Neuronal stem cell (in vitro differentiated cells): Measurements from ENCODE around the gene EED.
"Not testable (repeated sequence)": the region's sequence is repeated elsewhere in the genome, so short reads cannot be mapped to it uniquely, and the experiment has no call there.

ENCODE experiments used
- DNase-seq: peaks from one replicate; pipeline ENCODE4 v3.0.0-alpha.2; 2013; ENCODE audit warnings: low spot score
- H2AFZ ChIP-seq: one replicate; pipeline ENCODE4 v1.6.1; 2013; ENCODE audit warnings: mild to moderate bottlenecking, low read length, inconsistent platforms
- H2AK5ac ChIP-seq: 2 replicates; pipeline ENCODE4 v1.6.1; 2013; ENCODE audit warnings: low read depth, mild to moderate bottlenecking, inconsistent platforms, low read length, moderate library complexity, mixed read lengths
- H2BK120ac ChIP-seq: 2 replicates; pipeline ENCODE4 v1.6.1; 2013; ENCODE audit warnings: low read depth, mild to moderate bottlenecking, inconsistent platforms, low read length, moderate library complexity, mixed read lengths
- H2BK12ac ChIP-seq: one replicate; pipeline ENCODE4 v1.6.1; 2013; ENCODE audit warnings: low read length, inconsistent platforms
- H2BK15ac ChIP-seq: 2 replicates; pipeline ENCODE4 v1.6.1; 2013; ENCODE audit warnings: mild to moderate bottlenecking, low read length, inconsistent platforms, mixed read lengths
- H2BK5ac ChIP-seq: one replicate; pipeline ENCODE4 v1.6.1; 2013; ENCODE audit warnings: inconsistent platforms, mild to moderate bottlenecking, low read length, moderate library complexity
- H3K14ac ChIP-seq: one replicate; pipeline ENCODE4 v1.6.1; 2013; ENCODE audit warnings: low read length, inconsistent platforms
- H3K18ac ChIP-seq: 2 replicates; pipeline ENCODE4 v1.6.1; 2013; ENCODE audit warnings: low read length, inconsistent platforms
- H3K23ac ChIP-seq: 2 replicates; pipeline ENCODE4 v1.6.1; 2013; ENCODE audit warnings: low read depth, mild to moderate bottlenecking, mixed read lengths, low read length, inconsistent platforms; ENCODE audit not compliant: poor library complexity
- H3K27ac ChIP-seq: replicated peaks from 3 replicates; pipeline ENCODE4 v1.5.1; 2013; ENCODE audit warnings: low read length, inconsistent platforms
- H3K27me3 ChIP-seq, 3 experiments: 2 replicates each; pipeline ENCODE4 v1.6.1; 2013; ENCODE audit warnings: low read length in 3 of 3, mild to moderate bottlenecking in 2 of 3, inconsistent platforms in 1 of 3, low read depth in 1 of 3, mixed read lengths in 1 of 3, moderate library complexity in 1 of 3; ENCODE audit not compliant: control insufficient read depth in 3 of 3, insufficient read depth in 3 of 3
- H3K36me3 ChIP-seq, 2 donors: replicated peaks in 1 of 2; 2 replicates each; pipeline ENCODE4 v1.6.1; 2013; ENCODE audit warnings: low read length in 2 of 2; ENCODE audit not compliant: control insufficient read depth in 2 of 2, insufficient read depth in 2 of 2
- H3K4ac ChIP-seq: 2 replicates; pipeline ENCODE4 v1.6.1; 2013; ENCODE audit warnings: inconsistent platforms, mild to moderate bottlenecking, low read length, moderate library complexity
- H3K4me1 ChIP-seq, 2 donors: 1 replicate in 1 of 2; 2 replicates in 1 of 2; pipeline ENCODE4 v1.6.1; 2013; ENCODE audit warnings: low read length in 2 of 2, low read depth in 1 of 2; ENCODE audit not compliant: control insufficient read depth in 2 of 2, insufficient read depth in 1 of 2
- H3K4me2 ChIP-seq: one replicate; pipeline ENCODE4 v1.6.1; 2013; ENCODE audit warnings: mild to moderate bottlenecking, low read length, inconsistent platforms; ENCODE audit not compliant: insufficient read depth, poor library complexity, severe bottlenecking
- H3K4me3 ChIP-seq, 2 donors: 2 replicates each; pipeline ENCODE4 v1.5.1; 2013; ENCODE audit warnings: low read length in 2 of 2, mild to moderate bottlenecking in 2 of 2, inconsistent platforms in 1 of 2, moderate library complexity in 1 of 2
- H3K79me1 ChIP-seq: one replicate; pipeline ENCODE4 v1.6.1; 2013; ENCODE audit warnings: low read depth, mild to moderate bottlenecking, inconsistent platforms, low read length, moderate library complexity
- H3K9ac ChIP-seq: one replicate; pipeline ENCODE4 v1.6.1; 2013; ENCODE audit warnings: mild to moderate bottlenecking, low read depth, low read length, inconsistent platforms; ENCODE audit not compliant: poor library complexity
- H3K9me3 ChIP-seq, 2 donors: replicated peaks in 1 of 2; 2 replicates each; pipeline versions ENCODE3 to v1.6.1; 2013; ENCODE audit warnings: low read length in 2 of 2, mild to moderate bottlenecking in 2 of 2, inconsistent platforms in 1 of 2, low read depth in 1 of 2, mixed read lengths in 1 of 2, moderate library complexity in 1 of 2; ENCODE audit not compliant: control insufficient read depth in 2 of 2, insufficient read depth in 1 of 2
- H4K8ac ChIP-seq: one replicate; pipeline ENCODE4 v1.6.1; 2013; ENCODE audit warnings: low read depth, mild to moderate bottlenecking, inconsistent platforms, low read length, moderate library complexity
- H4K91ac ChIP-seq: one replicate; pipeline ENCODE4 v1.6.1; 2013; ENCODE audit warnings: low read length, low read depth, mild to moderate bottlenecking, inconsistent platforms; ENCODE audit not compliant: poor library complexity
- WGBS, 2 donors: extraction: QIAGEN DNeasy Blood & Tissue Kit; methylation state at CpG; one replicate each; pipeline ENCODE4 v1.1.7; 2013; ENCODE audit warnings: missing lambda C conversion rate in 2 of 2, mixed read lengths in 1 of 2; ENCODE audit not compliant: insufficient read length in 2 of 2, insufficient replicate concordance in 1 of 2; ENCODE audit errors: extremely low coverage in 2 of 2; 5-methylcytosine and 5-hydroxymethylcytosine counted together

Gene EED

DNA sequence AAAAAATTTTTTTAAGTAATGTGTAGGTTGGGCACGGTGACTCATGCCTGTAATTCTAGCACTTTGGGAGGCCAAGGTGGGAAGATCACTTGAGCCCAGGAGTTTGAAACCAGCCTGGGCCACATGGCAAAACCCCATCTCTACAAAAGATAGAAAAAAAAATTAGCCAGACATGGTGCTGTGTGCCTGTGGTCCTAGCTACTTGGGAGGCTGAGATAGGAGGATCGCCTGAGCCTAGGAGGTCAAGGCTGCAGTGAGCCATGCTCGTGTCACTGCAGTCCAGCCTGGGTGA, 15.6 kb upstream of the EED start:
- not testable (repeated sequence) for H2BK15ac ChIP-seq, H3K4me1 ChIP-seq, DNase-seq, H3K9ac ChIP-seq, H2AFZ ChIP-seq, H2BK12ac ChIP-seq, H3K14ac ChIP-seq, H3K27me3 ChIP-seq, H3K23ac ChIP-seq, H3K4ac ChIP-seq, H2AK5ac ChIP-seq, H3K4me3 ChIP-seq, H3K4me2 ChIP-seq, H3K27ac ChIP-seq, H4K8ac ChIP-seq, H3K18ac ChIP-seq, H4K91ac ChIP-seq, H3K36me3 ChIP-seq, H3K79me1 ChIP-seq, H2BK5ac ChIP-seq, H3K9me3 ChIP-seq, H2BK120ac ChIP-seq
- WGBS, 2 donors, result no CpG with 5 or more reads among the region's 3 CpGs

DNA sequence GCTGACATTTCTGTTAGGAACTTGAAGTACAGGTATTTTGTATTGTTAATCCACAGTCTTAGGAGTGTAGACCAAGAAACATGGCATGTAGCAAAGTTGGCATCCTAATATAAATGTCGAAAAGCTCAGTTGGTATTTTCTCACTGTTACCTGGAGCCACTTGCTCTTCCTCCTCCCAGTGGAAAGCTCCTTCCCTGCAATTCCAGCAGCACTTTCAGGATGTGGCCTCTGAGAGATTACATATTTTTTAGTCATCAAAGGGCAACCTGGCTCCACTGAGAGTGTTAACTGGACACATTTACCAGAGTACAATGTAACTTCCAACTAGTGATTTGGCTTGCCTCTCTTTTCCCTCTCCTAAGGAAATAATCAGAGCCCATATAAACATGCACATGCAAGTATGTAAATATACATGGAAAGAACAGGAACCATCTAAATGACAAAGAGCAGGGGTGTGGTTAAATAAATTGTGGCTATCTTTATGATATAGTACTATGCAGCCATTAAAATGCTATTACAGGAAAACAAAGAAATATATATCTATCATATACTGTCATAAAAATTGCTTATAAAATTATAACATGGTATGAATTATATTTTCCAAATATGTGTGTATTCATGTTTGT, 14.3 kb upstream of the EED start:
- no peak overlapping the region for H2BK120ac ChIP-seq
- H3K23ac ChIP-seq, result no peak overlapping the region
- H2AK5ac ChIP-seq, result no peak overlapping the region
- no peak overlapping the region for H3K4me2 ChIP-seq
- H2BK15ac ChIP-seq, result no peak overlapping the region
- H3K9me3 ChIP-seq, result no peaks in the 10 kb centered on the region
- no peak overlapping the region for H3K4ac ChIP-seq
- H3K36me3 ChIP-seq, result no peaks in the 10 kb centered on the region
- H3K14ac ChIP-seq, result no peak overlapping the region
- H2BK5ac ChIP-seq, result no peak overlapping the region
- no peak overlapping the region for H3K4me3 ChIP-seq
- DNase-seq, result no peak
- H4K91ac ChIP-seq, result no peak overlapping the region
- H3K79me1 ChIP-seq, result no peaks in the 10 kb centered on the region
- no peak overlapping the region for H3K9ac ChIP-seq
- no peak overlapping the region for H2BK12ac ChIP-seq
- no peaks in the 10 kb centered on the region for H3K4me1 ChIP-seq
- no peak overlapping the region for H2AFZ ChIP-seq
- H3K18ac ChIP-seq, result no peak overlapping the region
- whole genome bisulfite sequencing, 2 donors, result no CpG with 5 or more reads among the region's 1 CpG
- H3K27me3 ChIP-seq, result no peaks in the 10 kb centered on the region
- no peak overlapping the region for H3K27ac ChIP-seq
- no peak overlapping the region for H4K8ac ChIP-seq

- Histone ChIP-seq H3K4me3 (no peak overlapping the region), H3K36me3 (no peaks in the 10 kb centered on the region), H3K23ac (no peak overlapping the region), H3K14ac (no peak overlapping the region), H3K27me3 (no peaks in the 10 kb centered on the region), H3K4ac (no peak overlapping the region), H2BK120ac (no peak overlapping the region), H3K4me1 (no peaks in the 10 kb centered on the region), H3K9me3 (no peaks in the 10 kb centered on the region), H3K9ac (no peak overlapping the region), H4K91ac (no peak overlapping the region), H3K27ac (no peak overlapping the region), H3K79me1 (no peaks in the 10 kb centered on the region), H2AK5ac (no peak overlapping the region), H2BK5ac (no peak overlapping the region), H4K8ac (no peak overlapping the region), H3K18ac (no peak overlapping the region), H3K4me2 (no peak overlapping the region), H2BK12ac (no peak overlapping the region), H2BK15ac (no peak overlapping the region), H2AFZ (no peak overlapping the region)
- no peak for DNase-seq
These were observed 13.6 kb upstream of the EED start for GRCh38 chr11:86230921-86231434.

- no peak overlapping the region for H4K91ac ChIP-seq
- no peak overlapping the region for H3K18ac ChIP-seq
- no peak overlapping the region for H2AK5ac ChIP-seq
- H3K27ac ChIP-seq, result no peak overlapping the region
- H3K9ac ChIP-seq, result no peak overlapping the region
- H3K4ac ChIP-seq, result no peak overlapping the region
- no peaks in the 10 kb centered on the region for H3K36me3 ChIP-seq
- H2BK120ac ChIP-seq, result no peak overlapping the region
- no peak overlapping the region for H4K8ac ChIP-seq
- H2AFZ ChIP-seq, result no peak overlapping the region
- no peak overlapping the region for H3K4me2 ChIP-seq
- no peak overlapping the region for H3K4me3 ChIP-seq
- no peak overlapping the region for H2BK12ac ChIP-seq
- no peak overlapping the region for H2BK15ac ChIP-seq
- no peaks in the 10 kb centered on the region for H3K9me3 ChIP-seq
- no peak overlapping the region for H3K23ac ChIP-seq
- DNase-seq, result no peak
- H3K79me1 ChIP-seq, result no peaks in the 10 kb centered on the region
- H3K27me3 ChIP-seq, result no peaks in the 10 kb centered on the region
- no peak overlapping the region for H2BK5ac ChIP-seq
- H3K14ac ChIP-seq, result no peak overlapping the region
- H3K4me1 ChIP-seq, result no peaks in the 10 kb centered on the region
These were observed 12.0 kb upstream of the EED start for GRCh38 chr11:86232556-86232955.
